Activated CD4-positive, alpha-beta T cell treated with anti-CD3 and anti-CD28 coated beads, Interleukin-2, Interleukin-4, amounts not matched to agents 100 ng/mL and 50 ng/mL, durations not matched to agents 16 hours and 8 hours (primary cell): ENCODE results near the gene RPTOR.

Experiments used
- DNase-seq: peaks from one replicate; pipeline ENCODE4 v3.0.0-alpha.2; 2020; ENCODE audit warnings: low spot score

Gene RPTOR

GRCh38 chr17:80833952-80834892 lies 289.6 kb downstream of the RPTOR start:
- DNase-seq: no peak

- no peak for DNase-seq
Observed at GRCh38 chr17:80834893-80835275, 290.2 kb downstream of the RPTOR start.

GRCh38 chr17:80835816-80836657 lies 291.4 kb downstream of the RPTOR start:
- DNase-seq: no peak

- DNase-seq: no peak
Observed at GRCh38 chr17:80836658-80836965, 292.0 kb downstream of the RPTOR start.

GRCh38 chr17:80836971-80837481 lies 292.4 kb downstream of the RPTOR start:
- no peak for DNase-seq

- no peak for DNase-seq
Observed at GRCh38 chr17:80837711-80838110, 293.1 kb downstream of the RPTOR start.

- no peak for DNase-seq
Observed at GRCh38 chr17:80838311-80839025, 293.8 kb downstream of the RPTOR start.

- no peak for DNase-seq
Observed at GRCh38 chr17:80839026-80839345, 294.3 kb downstream of the RPTOR start.

GRCh38 chr17:80839511-80839941 lies 294.9 kb downstream of the RPTOR start:
- DNase-seq: no peak

- no peak for DNase-seq
Observed at GRCh38 chr17:80839970-80840369, 295.3 kb downstream of the RPTOR start.

GRCh38 chr17:80842456-80843013 lies 297.9 kb downstream of the RPTOR start:
- no peak for DNase-seq

GRCh38 chr17:80843741-80844156 lies 299.1 kb downstream of the RPTOR start:
- DNase-seq: no peak

GRCh38 chr17:80844418-80844990 lies 299.9 kb downstream of the RPTOR start:
- no peak for DNase-seq

GRCh38 chr17:80845069-80845862 lies 300.6 kb downstream of the RPTOR start:
- no peak for DNase-seq

- DNase-seq: no peak
Observed at GRCh38 chr17:80845863-80846671, 301.4 kb downstream of the RPTOR start.

GRCh38 chr17:80846932-80847331 lies 302.3 kb downstream of the RPTOR start:
- no peak for DNase-seq

GRCh38 chr17:80847496-80848230 lies 303.0 kb downstream of the RPTOR start:
- peak; percentile 71 for DNase-seq

- no peak for DNase-seq
Observed at GRCh38 chr17:80848449-80849102, 303.9 kb downstream of the RPTOR start.

GRCh38 chr17:80849119-80849518 lies 304.5 kb downstream of the RPTOR start:
- DNase-seq: no peak
